DMS114 treated with DMSO at 0.1 percent for 48 hours (cell line): ENCODE measurements around the gene HOXD13.

Source experiments
- DNase-seq: peaks from one replicate; lab custom pipeline; 2025; ENCODE audit not compliant: unreplicated experiment; lab: John Stamatoyannopoulos, UW

Gene HOXD13

GRCh38 chr2:176080540-176081375 is 11.8 kb upstream of the HOXD13 start:
- DNase-seq, result no peak

GRCh38 chr2:176081376-176081836 is 11.1 kb upstream of the HOXD13 start:
- DNase-seq, result no peak

- peak; percentile 21 for DNase-seq
Observed at GRCh38 chr2:176081837-176082524, 10.5 kb upstream of the HOXD13 start.

- DNase-seq, result no peak
Observed at GRCh38 chr2:176082525-176082823, 10.0 kb upstream of the HOXD13 start.

GRCh38 chr2:176082824-176083751 is 9.4 kb upstream of the HOXD13 start:
- peak; percentile 18 for DNase-seq

GRCh38 chr2:176083796-176084261 is 8.7 kb upstream of the HOXD13 start, which contains the start of gene EVX2:
Gene EVX2, minus strand, starts transcription at chr2:176083962. Its CDS starts 186 bp downstream, at chr2:176083776.
- DNase-seq, result no peak

- no peak for DNase-seq
Observed at GRCh38 chr2:176084611-176085119, 7.9 kb upstream of the HOXD13 start.

- DNase-seq, result no peak
Observed at GRCh38 chr2:176085120-176085788, 7.3 kb upstream of the HOXD13 start.

- DNase-seq, result peak; percentile 22
Observed at GRCh38 chr2:176085861-176086771, 6.4 kb upstream of the HOXD13 start.

GRCh38 chr2:176087330-176088047 is 5.0 kb upstream of the HOXD13 start:
- no peak for DNase-seq

- no peak for DNase-seq
Observed at GRCh38 chr2:176088048-176088936, 4.2 kb upstream of the HOXD13 start.

GRCh38 chr2:176088937-176089842 is 3.3 kb upstream of the HOXD13 start:
- no peak for DNase-seq

GRCh38 chr2:176089843-176090395 is 2.6 kb upstream of the HOXD13 start:
- DNase-seq, result no peak

- DNase-seq, result no peak
Observed at GRCh38 chr2:176090862-176091261, 1.7 kb upstream of the HOXD13 start.

GRCh38 chr2:176091329-176092258 is 927 bp upstream of the HOXD13 start:
- DNase-seq, result no peak
